Neural cell (in vitro differentiated cells): ENCODE results near the gene SPIB. TPM values are rescaled to one million over a fixed set of nuclear protein-coding genes. Genes with fewer than 3 reads are reported as not detected.

ENCODE experiments used
- H2AFZ ChIP-seq: fragments of 200-600, 300-800 bp; sonication (generic), shearing (Covaris generic); 2 replicates; pipeline ENCODE4 v1.6.0; 2014; ENCODE audit warnings: low read depth, mild to moderate bottlenecking, antibody characterized with exemption, low read length, moderate library complexity
- H3F3A ChIP-seq: fragments of 200-600 bp; shearing (Covaris generic); 2 replicates; pipeline ENCODE4 v1.6.1; 2016; ENCODE audit warnings: mild to moderate bottlenecking, moderate library complexity, mixed read lengths, antibody characterized with exemption, low read length; ENCODE audit not compliant: insufficient read depth, poor library complexity, severe bottlenecking
- H3K27ac ChIP-seq: fragments of 200-600, 300-800 bp; sonication (generic), shearing (Covaris generic); 2 replicates; pipeline ENCODE4 v1.5.1; 2014; ENCODE audit warnings: mild to moderate bottlenecking, low read length, moderate library complexity
- H3K27me3 ChIP-seq: fragments of 300-800, 200-600 bp; sonication (generic), shearing (Covaris generic); 2 replicates; pipeline ENCODE4 v1.6.0; 2014; ENCODE audit warnings: mild to moderate bottlenecking, low read depth, low read length, moderate library complexity; ENCODE audit not compliant: insufficient read depth
- H3K36me3 ChIP-seq: fragments of 300-800, 200-600 bp; sonication (generic), shearing (Covaris generic); 2 replicates; pipeline ENCODE4 v1.5.1; 2014; ENCODE audit warnings: mild to moderate bottlenecking, antibody characterized with exemption, low read length, moderate library complexity; ENCODE audit not compliant: insufficient read depth
- H3K4me2 ChIP-seq: fragments of 300-800, 200-600 bp; sonication (generic), shearing (Covaris generic); 2 replicates; pipeline ENCODE4 v1.6.0; 2014; ENCODE audit warnings: mild to moderate bottlenecking, low read length
- H3K4me3 ChIP-seq: fragments of 300-800, 200-600 bp; sonication (generic), shearing (Covaris generic); 2 replicates; pipeline ENCODE4 v1.5.1; 2014; ENCODE audit warnings: mild to moderate bottlenecking, low read length, moderate library complexity
- H3K79me2 ChIP-seq: fragments of 200-600 bp; shearing (Covaris generic); replicated peaks from 2 replicates; pipeline ENCODE4 v1.6.0; 2014; ENCODE audit warnings: mild to moderate bottlenecking, low read length, moderate library complexity; ENCODE audit not compliant: insufficient read depth
- H3K9ac ChIP-seq: fragments of 300-800, 200-600 bp; sonication (generic), shearing (Covaris generic); 2 replicates; pipeline ENCODE4 v1.6.1; 2016; ENCODE audit warnings: mild to moderate bottlenecking, low read length, mixed read lengths
- H3K9me2 ChIP-seq: fragments of 200-600 bp; shearing (Covaris generic); 2 replicates; pipeline ENCODE4 v1.6.1; 2016; ENCODE audit warnings: mild to moderate bottlenecking, low read length, mixed read lengths; ENCODE audit not compliant: insufficient read depth
- H3K9me3 ChIP-seq: fragments of 200-600, 300-800 bp; sonication (generic), shearing (Covaris generic); 2 replicates; pipeline ENCODE4 v1.6.1; 2016; ENCODE audit warnings: mild to moderate bottlenecking, mixed run types, low read length, moderate library complexity, mixed read lengths
- H4K20me1 ChIP-seq: fragments of 200-600 bp; shearing (Covaris generic); 2 replicates; pipeline ENCODE4 v1.6.1; 2016; ENCODE audit warnings: mild to moderate bottlenecking, mixed run types; ENCODE audit not compliant: insufficient read depth
- CTCF ChIP-seq: fragments of 450-650 bp; IDR thresholded peaks from 2 replicates; pipeline ENCODE4 v1.5.1; 2014; ENCODE audit warnings: antibody characterized with exemption, mild to moderate bottlenecking, moderate library complexity; ENCODE audit not compliant: poor library complexity, severe bottlenecking
- EP300 ChIP-seq: fragments of 450-650 bp; conservative IDR thresholded peaks from 2 replicates; pipeline ENCODE4 v1.6.1; 2014; ENCODE audit warnings: antibody characterized with exemption, mild to moderate bottlenecking, moderate library complexity; ENCODE audit not compliant: poor library complexity, severe bottlenecking
- EZH2 ChIP-seq: fragments of 200-600, 300-800 bp; shearing (Covaris generic), sonication (generic); IDR thresholded peaks from 2 replicates; pipeline ENCODE4 v1.6.1; 2014; ENCODE audit warnings: antibody characterized with exemption, low read length, borderline replicate concordance, mild to moderate bottlenecking; ENCODE audit not compliant: insufficient read depth, poor library complexity, severe bottlenecking
- MXI1 ChIP-seq: fragments of 450-650 bp; conservative IDR thresholded peaks from 2 replicates; pipeline ENCODE4 v1.6.1; 2014; ENCODE audit warnings: antibody characterized with exemption, mild to moderate bottlenecking; ENCODE audit not compliant: poor library complexity, severe bottlenecking
- POLR2AphosphoS5 ChIP-seq: IDR thresholded peaks from 2 replicates; pipeline ENCODE4 v1.6.1; 2012
- RAD21 ChIP-seq: fragments of 450-650 bp; conservative IDR thresholded peaks from 2 replicates; pipeline ENCODE4 v1.6.1; 2014; ENCODE audit warnings: antibody characterized with exemption, mild to moderate bottlenecking, moderate library complexity
- REST ChIP-seq: IDR thresholded peaks from 2 replicates; pipeline ENCODE4 v1.6.1; 2012; ENCODE audit warnings: borderline replicate concordance
- SMC3 ChIP-seq: fragments of 450-650 bp; conservative IDR thresholded peaks from 2 replicates; pipeline ENCODE4 v1.6.1; 2014; ENCODE audit warnings: antibody characterized with exemption, mild to moderate bottlenecking, moderate library complexity; ENCODE audit not compliant: poor library complexity
- TAF1 ChIP-seq: IDR thresholded peaks from 2 replicates; pipeline ENCODE4 v1.6.1; 2012; ENCODE audit warnings: low read depth
- polyA plus RNA-seq: library from polyadenylated mRNA; depleted of rRNA; stranded (reverse); fragments of >200 nt; gene quantifications from 2 replicates; pipeline ENCODE4 v1.2.3, GENCODE V29; 2014

Gene SPIB
- polyA plus RNA-seq, 1 donor from 2014 or later, result not detected

DNA sequence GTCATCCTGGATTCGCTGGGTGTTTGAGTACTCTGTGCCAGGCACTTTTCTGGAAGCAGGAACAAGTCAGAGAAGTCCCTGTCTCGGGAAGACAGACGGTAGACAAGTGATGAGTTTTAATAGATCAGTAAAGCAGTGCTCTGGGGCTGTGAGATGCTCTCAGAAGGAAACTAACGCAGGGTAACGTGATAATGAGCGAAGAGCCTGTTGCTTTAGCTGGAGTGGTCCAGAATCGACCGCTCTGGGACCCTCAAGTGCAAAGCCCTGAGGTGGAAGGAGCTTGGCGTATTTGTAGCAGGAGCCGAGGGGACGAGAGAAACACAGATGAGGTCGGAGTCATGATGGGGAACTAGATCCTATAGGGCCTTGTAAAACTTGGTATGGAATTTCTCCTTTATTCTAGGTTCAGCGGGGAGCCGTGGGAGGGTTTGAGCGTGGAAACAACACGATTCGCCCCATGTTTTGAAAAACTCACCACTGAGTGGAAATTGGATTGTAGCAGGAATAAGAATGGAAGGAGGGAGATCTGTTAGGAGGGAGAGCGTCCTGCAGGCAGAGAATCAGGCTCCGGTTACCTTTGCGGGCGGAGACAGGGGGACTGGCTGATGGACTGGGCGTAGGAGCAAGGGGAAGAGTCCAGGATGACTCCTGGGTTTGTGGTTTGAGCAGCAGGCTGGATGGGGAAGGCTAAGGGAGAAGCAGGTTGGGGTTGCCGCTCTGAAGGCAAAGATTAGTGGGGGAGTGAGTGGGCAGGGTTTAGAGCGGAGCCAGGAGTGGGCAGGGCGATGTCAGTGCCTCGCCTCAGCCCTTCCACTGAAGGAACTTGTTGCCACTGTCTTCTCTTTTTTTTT, 33.8 kb upstream of the SPIB start:
- no peaks in the 10 kb centered on the region for H4K20me1 ChIP-seq
- no peaks in the 10 kb centered on the region for H3K9me3 ChIP-seq
- H3K36me3 ChIP-seq, result no peaks in the 10 kb centered on the region
- peak overlapping the region; percentile 83 for H3K4me3 ChIP-seq
- peak overlapping the region; percentile 82 for H3K4me2 ChIP-seq
- H3F3A ChIP-seq, result peaks cover 4% of the 10 kb centered on the region
- H3K27me3 ChIP-seq, result no peaks in the 10 kb centered on the region
- H3K9me2 ChIP-seq, result no peaks in the 10 kb centered on the region
- peak overlapping the region; percentile 58 for H3K9ac ChIP-seq
- no peak for TF ChIP-seq TAF1
- peak; percentile 17 for TF ChIP-seq SMC3
- no peak for TF ChIP-seq REST
- TF ChIP-seq EZH2, result no peak
- TF ChIP-seq CTCF, result no peak
- TF ChIP-seq MXI1, result no peak
- TF ChIP-seq RAD21, result no peak
- H2AFZ ChIP-seq, result peak overlapping the region; percentile 29
- H3K79me2 ChIP-seq, result no peaks in the 10 kb centered on the region
- H3K27ac ChIP-seq, result no peak overlapping the region

DNA sequence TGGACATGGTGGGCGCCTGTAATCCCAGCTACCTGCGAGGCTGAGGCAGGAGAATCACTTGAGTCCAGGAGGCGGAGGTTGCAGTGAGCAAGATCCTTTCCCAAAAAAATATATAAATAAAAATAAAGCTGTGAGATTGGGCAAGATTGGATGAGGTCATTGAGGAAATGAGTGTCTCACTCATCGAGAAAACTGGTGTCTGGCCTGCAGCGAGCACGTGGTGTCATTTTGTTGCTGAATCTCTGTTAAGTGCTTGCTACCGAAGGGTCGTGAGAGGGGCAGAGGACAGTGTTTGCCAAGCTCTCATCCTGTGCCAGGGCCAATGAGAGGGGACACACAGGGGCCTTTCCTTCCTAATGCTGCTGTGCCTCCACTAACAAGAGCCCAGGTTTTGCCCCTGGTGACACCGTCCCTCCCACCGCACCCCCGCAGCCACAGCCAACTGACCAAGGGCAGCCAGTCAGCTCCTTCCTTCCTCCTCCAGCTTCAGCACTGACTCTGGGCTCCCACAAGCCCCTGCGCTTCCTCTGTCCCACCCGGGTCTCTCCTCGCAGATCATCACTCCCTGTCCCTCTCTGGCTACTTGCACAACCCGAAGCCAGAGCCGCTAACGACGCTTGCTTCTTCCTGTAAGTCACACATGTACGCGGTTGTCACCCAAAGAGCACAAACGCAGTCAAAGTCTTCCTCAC, 31.4 kb upstream of the SPIB start:
- Histone ChIP-seq H3K27me3 (no peaks in the 10 kb centered on the region), H3K27ac (no peak overlapping the region), H3K36me3 (no peaks in the 10 kb centered on the region), H3K9ac (no peak overlapping the region), H3K9me2 (no peaks in the 10 kb centered on the region), H3K79me2 (no peaks in the 10 kb centered on the region), H3K9me3 (no peaks in the 10 kb centered on the region), H4K20me1 (no peaks in the 10 kb centered on the region), H2AFZ (no peak overlapping the region), H3K4me2 (no peak overlapping the region), H3F3A (peaks cover 4% of the 10 kb centered on the region), H3K4me3 (no peak overlapping the region)
- TF ChIP-seq SMC3 (no peak), POLR2AphosphoS5 (no peak), CTCF (no peak), REST (no peak), MXI1 (no peak), EP300 (no peak), TAF1 (no peak), EZH2 (no peak), RAD21 (no peak)
